HG02610 (cell line): ENCODE results near the gene BCKDHA.
"Not testable (repeated sequence)": the region's sequence is repeated elsewhere in the genome, so short reads cannot be mapped to it uniquely, and the experiment has no call there.

Experiments
- ATAC-seq: cut with Tn5 transposase; IDR thresholded peaks from one replicate; pipeline ENCODE4 v1.9.1; 2021; ENCODE audit warnings: mild to moderate bottlenecking, moderate library complexity; ENCODE audit not compliant: unreplicated experiment

The BCKDHA gene

DNA sequence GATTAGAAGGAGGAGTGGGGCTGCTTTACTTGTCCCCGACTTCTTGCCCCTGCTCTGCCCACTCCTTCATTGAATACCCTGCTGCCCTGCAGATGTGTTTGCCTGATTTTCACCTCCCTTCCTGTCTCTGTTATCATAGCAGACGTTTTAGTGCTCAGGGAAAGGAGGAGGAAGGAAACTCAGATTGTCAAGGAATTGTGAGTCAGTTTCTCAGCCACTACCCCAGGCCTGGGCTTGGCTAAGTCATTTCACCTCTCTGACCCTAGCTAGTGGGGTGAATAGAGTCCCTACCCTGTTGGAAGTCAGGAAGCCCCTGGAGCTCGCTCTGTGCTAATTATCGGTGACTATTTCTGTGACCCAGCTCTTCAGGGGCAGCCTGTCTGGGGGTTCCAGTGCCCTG, 3.9 kb downstream of the BCKDHA start:
- no peak for ATAC-seq

DNA sequence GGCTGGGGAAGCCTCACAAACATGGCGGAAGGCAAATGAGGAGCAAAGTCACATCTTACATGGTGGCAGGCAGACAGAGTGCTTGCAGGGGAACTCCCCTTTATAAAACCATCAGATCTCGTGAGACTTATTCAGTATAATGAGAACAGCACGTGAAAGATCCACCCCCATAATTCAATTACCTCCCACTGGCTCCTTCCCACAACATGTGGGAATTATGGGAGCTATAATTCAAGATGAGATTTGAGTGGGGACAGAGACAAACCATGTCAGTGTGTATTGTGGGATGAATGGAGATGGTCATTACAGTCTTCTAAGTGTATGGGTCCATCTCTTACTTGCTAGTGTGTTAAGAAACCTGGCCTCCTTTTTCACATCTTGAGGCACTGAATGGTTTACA, 4.4 kb downstream of the BCKDHA start:
- no peak for ATAC-seq

DNA sequence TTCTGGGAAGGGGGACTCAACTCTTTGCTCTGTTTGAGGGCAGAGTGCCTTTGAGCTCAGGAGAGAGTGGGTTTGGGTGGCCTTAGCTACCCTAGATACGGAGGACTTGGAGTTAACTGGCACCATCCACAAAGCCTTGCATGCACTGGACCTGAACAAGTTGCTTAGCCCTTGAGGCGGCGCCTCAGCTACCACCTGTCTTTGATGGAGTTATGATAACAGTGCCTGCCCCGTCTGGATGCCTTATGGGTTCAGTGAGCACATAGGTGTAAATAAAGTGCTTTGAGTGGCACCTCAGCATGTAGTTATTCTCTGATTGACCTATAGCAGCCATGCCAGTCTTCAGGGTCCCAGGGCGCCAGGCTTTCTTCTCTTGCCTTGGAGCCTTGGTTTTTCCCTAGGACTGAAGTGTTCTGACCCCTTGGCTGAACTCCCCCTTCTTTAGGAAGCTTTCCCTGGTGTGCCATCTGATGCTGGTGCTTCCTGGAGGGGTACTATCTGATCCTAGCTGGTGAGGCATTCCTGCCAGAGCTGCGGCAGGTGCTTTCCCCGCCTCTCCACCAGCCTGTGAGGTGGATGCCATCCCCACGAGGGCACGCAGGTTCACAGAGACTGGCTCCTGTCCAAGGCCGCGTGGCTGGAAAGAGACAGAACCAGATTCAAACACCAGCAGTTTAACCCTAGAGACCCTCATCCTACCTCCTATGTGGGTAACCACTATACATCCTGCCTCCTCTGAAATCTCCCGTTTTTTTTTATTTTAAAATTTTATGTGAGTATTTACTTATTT, 5.8 kb downstream of the BCKDHA start:
- ATAC-seq = no peak

DNA sequence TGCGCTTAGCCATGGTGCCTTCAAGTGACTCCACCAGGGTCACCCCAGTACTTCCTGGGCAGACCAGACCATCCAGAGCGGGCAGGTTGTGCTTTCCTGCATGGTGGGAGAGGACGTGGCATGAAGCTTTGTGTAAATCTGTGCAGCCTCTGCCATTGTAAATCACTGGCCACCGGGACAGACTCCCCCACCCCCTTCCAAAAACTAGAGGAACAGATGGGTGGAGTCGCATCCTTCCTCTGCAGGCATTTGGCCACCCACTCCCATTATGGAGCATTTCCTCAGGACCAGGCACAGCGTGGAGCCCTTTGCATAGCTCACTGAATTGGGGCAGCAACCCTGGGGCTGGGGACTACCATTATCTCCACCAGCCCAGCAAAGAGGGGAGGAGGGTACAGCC, 8.2 kb downstream of the BCKDHA start:
- ATAC-seq = no peak

DNA sequence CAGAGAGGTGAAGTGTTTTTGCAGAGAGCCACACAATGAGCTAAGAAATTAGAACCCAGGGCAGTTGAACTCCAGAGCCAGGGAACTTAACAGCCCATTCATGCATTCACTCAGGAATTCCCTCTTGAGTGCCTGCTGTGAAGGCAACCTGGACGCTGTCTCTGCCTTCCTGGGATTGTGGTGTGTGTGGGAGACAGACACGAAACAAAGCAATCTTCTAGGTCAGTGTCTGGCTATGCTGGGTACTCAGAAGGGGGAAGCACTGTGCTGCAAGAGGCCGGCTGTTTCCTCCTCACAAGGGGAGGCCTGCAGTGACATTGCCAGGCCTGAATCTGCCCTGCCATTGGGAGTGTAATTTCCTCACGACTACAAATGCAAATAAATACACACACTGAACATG, 9.7 kb downstream of the BCKDHA start:
- ATAC-seq = no peak

DNA sequence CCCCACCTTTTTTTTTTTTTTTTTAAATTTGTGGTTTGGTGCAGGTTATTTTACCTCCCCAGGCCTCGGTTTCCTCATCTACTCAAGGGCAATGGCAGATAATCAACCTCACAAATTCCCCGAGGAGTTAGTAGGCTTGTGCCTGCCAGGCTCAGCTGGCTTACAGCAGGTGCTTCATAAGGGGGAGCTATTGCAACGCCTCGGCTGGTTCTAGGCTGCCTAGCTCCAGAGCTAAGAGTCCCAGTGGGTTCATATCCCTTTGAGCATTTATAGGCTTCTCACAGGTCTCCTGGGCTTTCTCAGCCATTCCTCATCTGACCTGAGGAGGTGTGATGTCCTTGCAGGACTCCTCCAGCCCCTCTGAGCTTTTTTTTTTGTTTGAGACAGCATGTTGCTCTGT, 10.6 kb downstream of the BCKDHA start:
- ATAC-seq = no peak

DNA sequence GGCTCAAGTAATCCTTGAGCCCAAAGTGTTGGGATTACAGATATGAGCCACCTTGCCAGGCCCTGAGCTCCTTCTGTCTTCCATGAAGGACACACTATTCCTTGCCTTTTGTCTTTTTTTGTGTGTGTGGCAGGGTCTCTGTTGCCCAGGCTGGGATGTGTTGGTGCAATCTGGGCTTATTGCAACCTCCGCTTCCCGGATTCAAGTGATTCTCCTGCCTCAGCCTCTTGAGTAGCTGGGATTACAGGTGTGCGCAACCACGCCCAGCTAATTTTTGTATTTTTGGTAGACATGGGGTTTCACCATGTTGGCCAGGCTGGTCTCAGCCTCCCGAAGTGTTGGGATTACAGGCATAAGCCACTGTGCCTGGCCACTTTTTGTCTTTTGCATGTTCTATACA, 11.2 kb downstream of the BCKDHA start:
- not testable (repeated sequence) for ATAC-seq

DNA sequence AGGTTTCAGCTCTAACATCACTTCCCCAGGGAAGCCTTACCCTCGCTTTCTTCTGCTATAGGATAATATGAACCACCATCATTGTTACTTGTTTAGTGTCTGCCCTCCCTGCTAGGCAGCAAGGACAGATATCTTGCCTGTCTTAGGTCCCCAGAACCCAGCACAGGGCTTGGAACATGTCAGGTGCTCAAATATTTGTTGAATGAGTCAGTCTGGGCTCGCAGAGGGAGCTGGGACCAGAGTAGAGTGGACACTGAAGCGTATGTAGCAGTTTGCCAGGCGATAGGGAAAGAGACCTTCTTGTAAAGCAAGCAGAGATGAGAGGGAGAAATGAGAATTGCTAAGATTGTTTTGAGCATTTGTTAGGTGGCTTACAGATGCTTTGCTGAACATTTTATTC, 11.7 kb downstream of the BCKDHA start:
- ATAC-seq = no peak

DNA sequence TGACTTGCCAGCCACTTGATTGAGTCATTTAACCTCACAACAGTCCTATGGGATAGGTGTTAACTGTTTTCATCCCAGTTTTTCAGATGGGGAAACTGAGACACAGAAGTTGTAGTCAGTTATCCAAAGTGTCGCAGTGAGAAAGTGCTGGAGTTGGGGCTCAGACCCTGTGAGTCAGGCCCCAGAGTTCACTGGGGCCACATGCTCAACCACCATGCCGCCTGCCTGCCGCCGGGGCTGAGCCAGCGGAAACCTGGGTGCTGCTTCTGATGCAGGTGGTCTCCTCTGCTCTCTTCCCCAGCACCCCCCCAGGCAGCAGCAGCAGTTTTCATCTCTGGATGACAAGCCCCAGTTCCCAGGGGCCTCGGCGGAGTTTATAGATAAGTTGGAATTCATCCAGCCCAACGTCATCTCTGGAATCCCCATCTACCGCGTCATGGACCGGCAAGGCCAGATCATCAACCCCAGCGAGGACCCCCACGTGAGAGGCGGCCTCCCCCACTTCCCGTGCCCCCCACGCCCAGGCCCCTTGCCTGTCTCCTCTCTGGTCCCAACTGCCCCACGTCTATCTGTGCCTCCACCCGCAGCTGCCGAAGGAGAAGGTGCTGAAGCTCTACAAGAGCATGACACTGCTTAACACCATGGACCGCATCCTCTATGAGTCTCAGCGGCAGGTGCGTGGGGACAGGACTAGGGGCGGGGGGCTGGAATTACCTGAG, 12.9 kb downstream of the BCKDHA start:
- ATAC-seq = no peak

DNA sequence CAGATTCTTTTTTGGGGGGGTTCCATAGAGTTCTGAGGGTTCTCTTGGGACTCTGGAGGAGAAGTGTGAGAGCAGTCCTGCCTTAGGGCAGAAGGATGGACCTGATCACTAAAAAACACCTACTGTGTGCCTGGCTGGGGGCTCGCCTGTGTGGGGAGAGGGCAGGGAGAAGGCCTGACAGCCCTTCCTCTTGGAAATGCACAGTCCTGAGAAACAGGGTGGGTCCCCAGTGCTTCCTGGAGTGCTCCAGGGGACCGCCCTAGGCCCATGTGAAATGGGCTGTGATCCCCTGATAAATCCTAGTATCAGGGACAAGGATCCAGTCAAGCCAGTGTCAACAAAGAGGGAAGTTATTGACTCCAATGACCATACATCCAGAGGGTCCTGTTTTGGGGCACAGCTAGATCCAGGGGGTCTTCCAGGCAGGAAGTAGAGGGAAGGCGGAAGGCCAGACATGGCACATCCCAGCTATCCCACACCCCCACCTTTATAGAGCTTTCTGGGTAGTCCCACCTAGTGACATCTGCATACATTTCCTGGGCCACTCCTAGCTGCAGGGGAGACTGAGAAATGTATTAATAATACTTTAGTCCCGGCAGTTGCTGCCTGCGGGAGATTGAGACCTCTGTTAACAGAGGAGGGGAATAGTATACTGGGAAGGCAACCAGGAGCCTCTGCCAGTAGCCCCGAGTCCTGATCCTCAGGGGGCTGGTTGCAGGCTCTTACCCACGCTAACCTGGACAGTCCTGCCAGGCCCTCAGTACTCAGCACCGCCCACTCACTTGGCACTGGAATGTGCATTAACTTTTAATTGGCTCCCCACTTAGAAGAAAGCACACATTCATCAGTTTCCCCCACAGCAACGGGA, 13.7 kb downstream of the BCKDHA start:
- no peak for ATAC-seq

DNA sequence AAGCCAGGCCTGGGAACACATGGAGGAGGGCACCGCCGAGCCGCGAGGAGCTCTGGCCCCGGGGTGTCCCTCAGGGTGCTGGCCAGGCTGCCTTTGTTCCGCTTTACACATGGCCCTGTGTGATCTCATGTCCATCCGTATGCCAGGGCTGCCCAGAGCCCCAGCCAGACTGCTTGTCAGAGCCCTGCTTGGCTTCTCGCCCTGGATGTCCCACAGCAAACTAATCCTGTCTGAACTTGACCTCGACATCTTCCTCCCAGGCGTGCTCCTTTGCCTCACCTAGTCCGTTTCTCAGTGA, 14.3 kb downstream of the BCKDHA start:
- no peak for ATAC-seq

DNA sequence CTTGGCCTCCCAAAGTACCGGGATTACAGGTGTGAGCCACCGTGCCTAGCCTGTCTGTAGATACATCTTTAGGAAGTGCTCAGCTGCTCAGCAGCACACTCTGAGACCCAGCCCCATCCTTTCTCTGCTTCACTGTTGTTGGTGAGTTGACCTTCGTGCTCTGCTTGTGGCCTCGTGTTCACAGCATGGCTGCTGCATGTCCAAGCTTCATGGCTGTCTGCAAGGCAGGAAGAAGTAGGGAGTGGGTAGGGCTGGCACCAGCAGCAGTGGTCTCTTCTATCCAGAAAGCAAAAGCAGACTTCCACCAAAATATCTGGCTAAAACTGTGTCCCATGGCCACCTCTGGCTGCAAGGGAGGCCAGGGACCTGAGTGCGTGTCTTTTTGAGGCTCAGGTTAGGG, 15.3 kb downstream of the BCKDHA start:
- no peak for ATAC-seq

DNA sequence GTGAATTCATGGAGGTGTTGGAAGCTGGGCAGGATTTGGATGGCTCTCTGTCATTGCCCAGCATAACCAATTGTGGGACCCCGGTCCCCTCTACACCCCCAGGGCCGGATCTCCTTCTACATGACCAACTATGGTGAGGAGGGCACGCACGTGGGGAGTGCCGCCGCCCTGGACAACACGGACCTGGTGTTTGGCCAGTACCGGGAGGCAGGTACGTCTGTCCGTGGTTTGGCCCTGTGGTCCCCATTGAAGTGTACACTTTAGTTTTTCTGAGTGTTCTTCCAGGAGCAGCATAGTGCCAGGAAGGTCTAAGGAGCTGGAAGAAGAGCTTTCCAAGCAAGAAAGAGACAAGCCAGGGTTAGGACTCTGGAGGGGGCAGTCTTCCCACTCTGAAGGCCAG, 16.3 kb downstream of the BCKDHA start:
- ATAC-seq = no peak

DNA sequence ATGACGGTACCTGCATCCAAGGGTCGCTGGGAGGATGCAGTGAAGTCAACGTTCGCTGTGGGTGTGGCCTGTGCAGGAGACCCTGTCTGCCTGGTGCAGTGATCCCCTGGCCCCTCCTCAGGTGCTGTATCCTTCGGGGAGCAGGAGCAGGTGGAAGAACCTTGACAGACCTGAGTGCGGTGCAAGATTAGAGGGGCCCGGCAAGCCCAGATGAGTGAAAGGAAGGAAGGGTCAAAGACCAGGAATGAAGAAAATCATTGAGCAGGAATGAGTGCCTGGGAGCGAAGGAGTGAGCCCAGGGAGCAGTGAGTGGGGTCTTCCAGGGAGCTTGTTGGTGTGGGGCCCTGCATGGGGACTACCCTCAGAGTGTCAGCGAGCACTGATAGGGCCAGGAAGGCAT, 16.8 kb downstream of the BCKDHA start:
- no peak for ATAC-seq

DNA sequence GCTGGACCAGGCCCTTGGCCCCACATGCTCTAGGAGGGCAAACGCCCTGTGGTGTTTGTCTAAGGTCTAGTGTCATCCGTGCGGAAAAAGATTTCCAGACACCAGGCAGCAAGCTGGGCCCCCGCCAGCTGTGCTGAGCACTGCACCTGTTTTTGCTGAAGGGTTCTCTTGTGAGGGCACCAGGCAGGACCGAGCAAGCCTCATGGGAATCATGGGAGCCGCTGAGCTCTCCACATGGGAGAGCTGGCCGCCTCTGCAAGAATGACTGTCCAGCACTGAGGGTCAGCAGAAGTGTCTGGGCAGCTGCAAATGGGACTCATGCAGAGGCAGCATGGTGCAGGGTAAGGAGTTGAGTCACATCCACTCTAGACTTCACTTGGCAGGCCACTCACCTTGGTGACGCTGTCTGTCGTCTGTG, 17.5 kb downstream of the BCKDHA start:
- ATAC-seq = no peak

DNA sequence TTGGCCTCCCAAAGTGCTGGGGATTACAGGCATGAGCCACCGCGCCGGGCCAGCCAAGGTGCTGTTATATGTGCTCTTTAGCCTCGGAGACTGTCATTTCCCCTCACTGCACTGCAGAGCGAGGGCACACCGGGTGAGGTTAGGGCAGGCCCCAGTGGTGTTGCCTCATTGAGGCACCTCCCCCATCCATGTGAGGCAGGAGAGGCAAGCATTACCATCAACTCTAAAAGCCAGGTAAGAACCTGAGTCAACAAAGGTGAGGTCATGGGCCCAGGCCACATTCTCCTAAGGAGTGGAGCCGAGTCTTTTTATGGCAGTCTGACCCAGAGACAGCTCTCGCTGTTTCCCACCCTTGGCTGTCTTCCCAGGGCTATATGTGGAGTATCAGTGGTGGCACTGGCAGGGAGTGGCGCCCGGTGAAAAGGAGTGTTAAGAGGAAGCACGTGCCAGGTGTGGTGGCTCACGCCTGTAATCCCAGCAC, 18.6 kb downstream of the BCKDHA start:
- ATAC-seq = no peak

DNA sequence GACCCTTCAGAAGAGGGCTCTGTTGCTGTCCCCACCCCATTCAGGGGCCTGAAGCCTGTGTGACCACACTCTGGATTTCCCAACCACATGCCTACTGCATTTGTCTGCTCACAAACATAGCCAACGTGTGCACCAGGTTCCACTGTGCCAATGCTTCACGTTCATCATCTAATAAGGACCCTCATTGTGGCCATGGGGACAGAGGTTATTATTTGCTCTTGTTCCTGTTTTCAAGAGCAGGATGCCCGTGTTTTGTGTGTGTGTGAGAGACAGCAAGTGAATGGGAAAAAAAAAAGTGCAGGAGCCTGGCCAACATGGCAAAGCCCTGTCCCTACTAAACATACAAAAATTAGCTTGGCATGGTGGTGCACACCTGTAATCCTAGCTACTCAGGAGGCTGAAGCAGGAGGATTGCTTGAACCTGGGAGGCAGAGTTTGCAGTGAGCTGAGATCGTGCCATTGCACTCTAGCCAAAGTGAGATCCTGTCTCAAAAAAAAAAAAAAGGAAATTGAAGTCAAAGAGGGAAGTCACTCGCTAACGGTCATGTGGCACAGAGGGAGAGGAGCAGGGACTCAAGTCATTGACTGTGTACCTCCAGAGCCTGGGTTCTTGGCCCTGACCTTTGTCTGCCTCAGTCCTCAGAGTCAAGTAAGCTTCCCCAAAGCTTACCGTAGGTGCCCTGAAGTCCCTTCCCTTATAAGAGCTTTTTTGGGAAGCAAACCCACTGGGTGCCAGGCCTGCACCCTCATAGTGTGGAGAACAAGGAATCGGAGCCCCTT, 22.7 kb downstream of the BCKDHA start:
- no peak for ATAC-seq

DNA sequence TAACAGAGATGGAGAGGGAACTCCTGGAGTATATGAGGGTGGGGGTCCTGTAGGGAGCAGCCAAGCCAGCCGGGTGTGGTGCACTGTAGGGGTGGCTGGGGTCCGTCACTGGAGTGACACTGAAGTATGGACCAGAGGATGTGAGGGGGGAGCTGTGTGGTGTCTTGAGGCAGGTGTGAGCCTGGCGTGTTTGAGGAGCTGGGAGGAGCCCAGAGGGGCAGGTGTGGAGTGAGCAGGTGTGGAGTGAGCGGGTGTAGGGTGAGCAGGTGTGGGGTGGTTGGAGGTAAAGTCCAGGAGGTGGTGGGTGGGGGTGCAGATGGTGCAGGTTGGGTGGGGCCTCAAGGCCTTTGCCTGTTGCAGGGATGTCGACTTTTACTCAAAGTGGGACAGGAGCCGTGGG, 23.7 kb downstream of the BCKDHA start:
- no peak for ATAC-seq

DNA sequence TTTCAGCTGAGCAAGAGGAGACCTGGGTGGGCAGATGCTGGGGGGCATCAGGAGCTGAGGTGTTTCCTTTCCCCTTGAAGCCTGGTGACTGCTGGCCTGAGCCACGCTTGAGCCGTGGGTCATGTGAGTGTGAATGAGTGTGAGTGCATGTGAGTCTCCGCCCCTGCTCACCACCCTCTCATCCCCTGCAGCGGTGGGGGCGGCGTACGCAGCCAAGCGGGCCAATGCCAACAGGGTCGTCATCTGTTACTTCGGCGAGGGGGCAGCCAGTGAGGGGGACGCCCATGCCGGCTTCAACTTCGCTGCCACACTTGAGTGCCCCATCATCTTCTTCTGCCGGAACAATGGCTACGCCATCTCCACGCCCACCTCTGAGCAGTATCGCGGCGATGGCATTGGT, 24.4 kb downstream of the BCKDHA start:
- no peak for ATAC-seq

DNA sequence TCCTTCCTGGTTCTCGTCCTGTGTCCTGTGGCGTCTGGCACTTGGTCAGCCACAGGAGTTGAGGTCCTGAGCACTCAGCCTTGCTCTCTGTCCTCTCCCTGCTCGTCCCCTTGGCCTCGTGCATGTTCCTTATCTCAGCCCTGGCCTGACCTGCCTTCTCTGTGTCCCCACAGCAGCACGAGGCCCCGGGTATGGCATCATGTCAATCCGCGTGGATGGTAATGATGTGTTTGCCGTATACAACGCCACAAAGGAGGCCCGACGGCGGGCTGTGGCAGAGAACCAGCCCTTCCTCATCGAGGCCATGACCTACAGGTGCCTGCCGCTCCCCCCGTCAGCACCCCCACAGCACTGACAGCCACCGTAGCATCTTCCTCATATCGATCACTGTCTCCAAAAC, 24.8 kb downstream of the BCKDHA start:
- no peak for ATAC-seq

DNA sequence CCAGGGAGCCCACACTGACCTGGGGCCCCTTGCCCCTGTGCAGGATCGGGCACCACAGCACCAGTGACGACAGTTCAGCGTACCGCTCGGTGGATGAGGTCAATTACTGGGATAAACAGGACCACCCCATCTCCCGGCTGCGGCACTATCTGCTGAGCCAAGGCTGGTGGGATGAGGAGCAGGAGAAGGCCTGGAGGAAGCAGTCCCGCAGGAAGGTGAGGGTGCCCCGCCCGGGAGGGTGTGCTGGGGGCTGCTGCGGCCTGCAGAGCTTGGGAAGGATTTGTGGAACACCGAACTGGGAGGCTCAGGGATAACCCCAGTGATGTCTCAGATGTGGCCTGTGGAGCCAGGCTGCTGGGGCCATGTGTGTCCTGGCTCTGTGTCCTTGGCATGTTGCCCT, 25.3 kb downstream of the BCKDHA start:
- no peak for ATAC-seq
